GM19193 (cell line): ENCODE results near the gene UPF1.

Source experiments
- POLR2A ChIP-seq: IDR thresholded peaks from 4 replicates; pipeline ENCODE4 v1.6.1; 2011; ENCODE audit not compliant: insufficient read depth, insufficient read length; ENCODE audit errors: extremely low read depth

UPF1 gene

GRCh38 chr19:18883526-18884304, 52.0 kb downstream of the UPF1 start:
- no peak for TF ChIP-seq POLR2A

GRCh38 chr19:18886972-18887371, 55.2 kb downstream of the UPF1 start:
- no peak for TF ChIP-seq POLR2A

GRCh38 chr19:18889949-18890745, 58.4 kb downstream of the UPF1 start:
- no peak for TF ChIP-seq POLR2A

DNA sequence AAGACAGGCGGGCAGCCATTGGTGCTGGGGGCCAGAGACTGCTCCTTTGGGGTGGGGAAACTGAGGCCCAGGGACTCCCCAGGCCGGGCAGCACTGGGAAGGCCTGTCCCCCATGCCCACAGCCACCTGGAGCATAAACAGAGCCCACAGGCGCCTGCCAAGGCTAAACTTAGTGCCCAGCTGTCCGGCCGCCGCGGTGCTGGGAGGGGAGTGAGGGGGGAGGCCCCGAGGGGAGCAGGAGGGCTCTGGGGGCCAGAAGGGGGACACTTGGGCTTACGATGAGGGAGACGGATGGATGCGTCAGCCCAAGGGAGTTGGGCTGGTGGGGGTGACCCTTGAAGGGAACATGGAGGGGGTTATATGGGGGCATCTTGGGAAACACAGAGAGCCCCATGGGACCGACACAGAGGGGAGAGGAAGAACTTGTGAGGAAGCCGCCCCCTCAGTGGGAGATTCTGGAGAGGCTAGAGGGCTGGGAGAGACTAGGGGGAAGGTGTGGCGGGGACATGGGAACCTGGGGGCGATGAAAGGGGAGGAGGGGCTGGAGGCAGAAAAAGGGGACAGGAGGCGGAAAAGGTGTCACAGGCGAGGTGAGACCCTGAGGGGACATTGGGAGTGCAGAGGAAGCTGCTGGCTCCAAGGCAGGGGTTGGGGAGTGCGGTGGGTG, 62.0 kb downstream of the UPF1 start:
- no peak for TF ChIP-seq POLR2A

GRCh38 chr19:18894254-18895037, 62.7 kb downstream of the UPF1 start:
- no peak for TF ChIP-seq POLR2A

DNA sequence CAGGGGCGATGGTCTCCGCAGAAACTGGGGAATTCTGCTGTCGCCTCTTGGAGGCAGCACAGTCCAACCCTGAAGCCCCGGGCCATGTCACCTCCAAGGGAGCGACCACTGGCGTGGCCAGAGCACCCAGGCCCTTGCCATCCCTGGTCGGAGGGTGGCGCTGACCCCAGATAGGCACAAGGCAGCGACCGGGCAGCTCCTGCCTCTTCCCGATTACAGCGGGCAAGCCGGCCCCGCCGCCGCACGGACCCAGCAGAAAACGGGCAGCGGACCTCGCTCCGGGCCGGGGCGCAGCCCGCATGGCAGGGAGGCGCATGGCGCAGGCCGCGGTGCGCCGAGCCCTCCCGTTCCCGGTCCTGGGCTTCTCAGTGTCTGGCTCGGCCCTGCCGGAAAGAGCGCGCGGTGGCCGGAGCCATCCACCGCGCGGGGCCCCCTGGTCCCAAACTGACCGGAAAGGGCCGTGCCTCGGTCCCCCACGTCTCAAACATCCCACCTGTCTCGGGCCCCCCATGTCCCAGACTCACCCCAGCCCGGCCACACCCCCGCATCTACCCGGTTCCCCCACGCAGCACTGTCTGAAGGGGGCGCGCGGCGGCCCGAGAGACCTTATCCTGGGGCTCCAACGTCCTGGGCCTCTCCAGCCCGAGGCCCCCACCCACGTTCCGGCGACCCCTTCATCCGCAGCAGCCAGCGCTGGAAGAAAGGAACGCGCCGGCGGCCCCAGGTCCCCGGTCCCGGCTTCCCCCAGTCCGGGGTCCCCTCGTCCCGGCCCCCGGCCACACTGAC, 63.5 kb downstream of the UPF1 start:
- no peak for TF ChIP-seq POLR2A

GRCh38 chr19:18895824-18896341, 64.1 kb downstream of the UPF1 start, which contains the start of gene CERS1:
Gene CERS1 (minus strand): TSS chr19:18896158. CDS start chr19:18896072, 86 bp downstream.
- TF ChIP-seq POLR2A: no peak

- TF ChIP-seq POLR2A: no peak
These were observed 64.7 kb downstream of the UPF1 start for GRCh38 chr19:18896421-18896841.

GRCh38 chr19:18897094-18898029, 65.6 kb downstream of the UPF1 start:
- TF ChIP-seq POLR2A: no peak

DNA sequence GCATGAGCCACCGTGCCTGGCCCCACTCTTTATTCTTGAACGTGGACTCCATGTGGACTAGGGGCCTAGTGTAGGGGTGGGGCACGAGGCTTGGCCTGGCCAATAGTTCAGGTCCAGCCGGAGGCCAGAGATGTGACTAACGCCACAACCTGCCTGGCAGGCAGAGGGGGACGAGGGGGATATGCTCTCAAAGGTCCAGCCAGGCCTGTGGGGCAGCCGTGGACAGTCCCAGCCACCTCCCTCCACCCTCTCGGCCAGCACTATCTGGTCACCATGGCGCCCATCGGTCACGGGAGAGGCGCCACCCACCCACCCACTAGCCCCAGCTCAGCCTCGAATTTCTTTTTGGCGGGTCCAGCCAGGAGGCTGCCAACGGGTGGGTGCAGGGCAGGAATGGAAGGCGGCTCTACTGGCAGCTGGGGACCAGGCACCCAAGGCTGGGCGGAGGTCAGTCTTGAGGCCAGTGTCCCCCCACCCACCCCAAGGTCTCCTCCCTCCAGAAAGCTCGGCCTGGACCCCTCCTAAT, 66.4 kb downstream of the UPF1 start:
- TF ChIP-seq POLR2A: no peak

DNA sequence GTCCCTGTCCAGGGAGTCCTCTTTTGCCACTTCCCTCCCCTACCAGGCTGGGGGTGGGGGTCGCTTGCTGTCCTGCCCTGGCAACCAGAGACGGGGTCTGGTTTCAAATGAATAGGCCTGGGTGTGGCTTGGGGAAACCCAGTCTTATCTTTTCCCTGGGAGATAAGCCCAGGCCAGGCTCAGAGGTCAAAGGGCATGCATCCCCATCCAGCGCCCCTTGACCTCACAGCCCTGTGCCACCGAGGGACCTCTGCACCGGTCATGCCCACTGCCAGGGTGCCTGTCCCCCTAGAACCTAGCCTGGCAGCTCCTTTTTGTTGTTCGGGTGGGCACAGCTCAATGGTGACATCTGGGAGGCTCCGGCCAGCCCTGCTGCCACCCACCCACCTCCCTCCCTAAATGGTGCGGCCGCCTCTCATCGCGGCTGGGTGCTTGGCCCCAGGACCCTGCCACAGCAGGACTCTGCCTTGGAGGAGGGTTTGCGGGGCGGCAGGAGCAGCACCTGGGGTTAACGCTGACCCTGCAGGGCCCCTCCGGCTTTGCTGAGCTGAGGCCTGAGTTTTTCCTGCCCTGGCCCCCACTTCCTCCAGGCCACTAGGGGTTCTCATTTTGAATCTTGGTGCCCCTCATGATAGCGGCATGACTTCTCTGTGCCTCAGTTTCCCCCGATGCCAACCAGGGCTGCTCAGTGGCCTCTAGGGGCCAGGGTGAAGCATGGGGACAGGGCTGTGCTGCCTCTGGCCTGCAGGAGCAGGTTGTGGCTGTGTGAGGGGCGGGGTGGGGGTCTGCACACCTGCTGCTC, 67.0 kb downstream of the UPF1 start:
- no peak for TF ChIP-seq POLR2A
